Stomach (tissue), 4 donors: ENCODE results near the gene ZNF471.

Experiments used
- CTCF ChIP-seq, 7 experiments: fragments of 450-650 bp in 4 of 7; fragments of 200-600 bp in 3 of 7; sonication (generic) in 3 of 7; IDR thresholded peaks; one replicate each; pipeline ENCODE4 v1.5.1; 2016 to 2019; ENCODE audit warnings: antibody characterized with exemption in 7 of 7, control low read depth in 2 of 7, mild to moderate bottlenecking in 1 of 7
- EP300 ChIP-seq: sonication (generic); formaldehyde crosslinking; IDR thresholded peaks from one replicate; pipeline ENCODE4 v1.6.1; 2017; ENCODE audit warnings: antibody characterized with exemption
- POLR2A ChIP-seq, 4 donors: fragments of 450-650 bp; IDR thresholded peaks; one replicate each; pipeline ENCODE4 v1.6.1; 2016; ENCODE audit warnings: antibody characterized with exemption in 4 of 4, control low read depth in 2 of 4, mild to moderate bottlenecking in 1 of 4, moderate library complexity in 1 of 4
- POLR2AphosphoS5 ChIP-seq, 3 donors: sonication (generic); formaldehyde crosslinking; IDR thresholded peaks; one replicate each; pipeline ENCODE4 v1.6.1; 2016; ENCODE audit warnings: antibody characterized with exemption in 3 of 3

GRCh38 chr19:56554272-56554869 lies 46.7 kb downstream of the ZNF471 start:
- TF ChIP-seq POLR2AphosphoS5 (IDR thresholded peaks at IDR 0.05) (no peak), CTCF (IDR thresholded peaks at IDR 0.05) (no peak), POLR2A (IDR thresholded peaks at IDR 0.05) (no peak), EP300 (no peak)
